Kidney tubule cell (primary cell): ENCODE data around the gene CBX4.

Source experiments
- DNase-seq: peaks from one replicate; pipeline ENCODE4 v3.0.0-alpha.2; 2018; ENCODE audit warnings: low spot score

CBX4 gene

DNA sequence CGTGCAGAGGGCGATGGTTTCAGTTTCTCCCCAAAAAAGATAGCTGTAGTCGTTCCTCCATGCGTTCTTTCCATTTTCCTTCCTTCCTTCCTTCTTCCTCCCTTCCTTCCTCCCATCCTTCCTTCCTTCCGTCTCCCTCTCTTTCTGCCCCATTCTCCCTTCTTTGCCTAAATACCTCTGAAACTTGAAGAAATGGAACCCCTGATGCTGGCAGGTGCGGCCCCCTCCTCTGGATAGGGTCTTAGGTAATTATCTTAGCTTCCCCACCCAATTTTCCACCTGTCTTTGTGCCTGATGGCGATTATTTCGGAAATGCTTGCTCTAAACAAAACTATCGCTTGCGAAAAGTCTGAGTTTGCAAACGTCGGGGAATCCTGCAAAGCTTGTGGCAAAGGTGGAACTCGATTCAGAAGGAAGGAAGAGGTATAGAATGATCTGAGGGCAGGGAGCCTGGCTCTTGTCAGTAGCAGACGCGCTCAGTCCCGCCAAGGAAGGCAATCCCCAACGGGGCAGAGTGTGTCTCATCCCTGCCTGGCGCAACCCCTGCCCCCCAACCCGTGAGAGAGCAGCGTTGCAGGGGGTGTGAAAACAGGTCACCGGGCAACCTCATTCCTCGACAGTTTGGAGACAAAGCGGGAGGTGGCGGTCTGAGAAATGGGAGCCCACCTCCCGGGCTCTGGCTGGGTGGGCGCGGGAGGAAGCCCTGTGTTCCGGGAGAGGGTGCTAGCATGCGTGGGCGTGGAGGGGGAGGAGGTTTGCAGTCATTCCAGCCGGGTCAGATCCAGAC lies 39.5 kb downstream of the CBX4 start:
- no peak for DNase-seq

DNA sequence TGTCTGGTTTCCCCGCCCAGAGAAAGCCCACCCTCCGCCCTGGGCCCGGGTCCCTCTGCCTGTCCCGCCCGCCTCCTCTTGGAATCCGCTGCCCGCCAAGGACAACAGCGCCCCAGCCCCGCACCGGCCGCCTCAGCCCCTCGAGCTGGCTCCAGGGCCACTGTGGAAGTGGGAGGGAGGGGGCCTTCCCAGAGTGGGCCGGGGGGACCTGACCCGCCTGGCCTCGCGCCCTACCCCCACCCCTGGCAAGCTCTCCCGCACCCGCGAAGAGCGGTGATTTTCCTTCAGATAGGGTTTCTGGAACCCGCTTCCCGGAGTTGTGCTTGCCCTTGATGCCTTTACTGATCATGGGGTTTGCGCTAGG lies 40.1 kb downstream of the CBX4 start:
- no peak for DNase-seq

DNA sequence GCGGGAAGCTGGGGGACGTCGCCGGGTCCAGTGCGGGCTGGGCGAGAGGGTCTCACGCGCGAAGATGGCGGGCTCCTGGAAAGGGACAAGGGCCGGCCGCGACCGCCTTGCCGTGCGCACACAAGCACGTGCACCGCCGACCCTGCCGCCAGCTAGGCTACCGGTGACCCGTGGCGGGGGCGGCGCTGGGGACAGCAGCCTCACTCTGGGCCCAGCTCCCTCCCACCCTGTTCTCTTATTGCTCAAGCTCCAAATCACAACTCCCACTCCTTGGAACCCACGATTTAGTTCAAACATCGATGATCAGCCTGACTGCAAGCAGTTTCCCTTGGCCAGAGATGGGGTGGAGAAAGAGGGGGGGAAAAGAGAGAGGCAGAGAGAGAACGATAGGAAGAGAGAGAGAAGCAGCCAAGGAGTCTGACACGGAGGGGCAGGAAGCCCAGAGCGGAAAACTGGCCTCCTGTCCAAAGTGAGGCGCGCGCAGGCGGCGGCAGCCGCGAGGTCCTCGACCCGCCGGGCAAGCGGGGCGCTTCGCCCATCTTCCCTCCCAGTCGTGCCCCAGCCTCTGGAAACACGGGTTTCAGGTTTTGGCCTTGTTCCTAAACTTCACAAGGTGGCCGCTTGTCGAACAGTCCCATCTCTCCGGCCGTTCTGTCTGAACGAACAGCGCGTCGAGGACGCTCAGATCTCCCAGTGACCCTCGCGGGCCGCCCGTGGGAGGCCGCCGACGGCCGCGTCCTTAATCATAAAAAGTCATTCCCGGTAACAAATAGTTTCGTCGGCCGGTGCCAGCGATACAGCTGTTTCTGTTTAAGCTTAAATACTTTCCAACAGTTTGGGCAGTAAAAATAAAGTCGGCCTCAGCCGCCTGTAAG lies 40.7 kb downstream of the CBX4 start:
- DNase-seq, result no peak

DNA sequence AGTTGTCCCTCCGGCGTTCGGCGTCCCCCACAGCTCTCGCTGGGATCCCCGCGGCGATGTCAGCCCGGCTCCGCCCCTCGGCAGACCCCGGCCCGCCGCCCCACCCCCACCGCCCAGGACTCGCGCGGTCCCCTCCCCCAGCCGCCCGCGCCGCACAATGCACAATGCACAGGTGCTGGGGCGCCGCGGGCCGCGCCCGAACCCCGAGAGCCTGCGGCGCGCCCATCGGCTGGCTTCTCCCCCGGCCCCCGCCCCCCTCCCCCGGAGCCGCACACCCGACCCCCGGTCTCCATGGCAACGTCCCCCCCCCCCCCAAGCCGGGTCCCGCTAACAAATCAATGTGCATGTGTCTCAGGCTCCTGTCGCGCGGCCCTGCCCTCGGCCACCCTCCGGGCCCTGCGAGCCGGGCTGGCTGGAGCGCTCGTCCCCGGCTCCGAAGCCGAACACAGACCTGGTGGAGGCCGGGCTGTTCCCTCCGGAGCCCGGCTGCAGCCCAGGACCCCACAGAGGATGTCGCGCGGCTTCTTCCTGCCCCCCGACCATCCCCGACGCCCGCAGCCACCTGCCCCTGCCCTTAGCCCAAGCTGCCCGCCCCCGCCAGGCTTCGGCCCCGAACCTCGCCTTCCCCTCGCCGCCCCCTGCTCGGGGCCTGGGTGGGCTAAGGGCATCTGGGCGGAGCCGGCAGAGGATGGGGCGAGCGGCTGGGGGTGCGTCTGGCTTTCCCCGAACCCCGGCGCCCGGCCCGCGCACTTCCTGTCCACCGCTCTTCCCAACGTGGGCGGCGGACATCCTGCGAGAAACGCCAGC lies 41.5 kb downstream of the CBX4 start:
- DNase-seq, result no peak

DNA sequence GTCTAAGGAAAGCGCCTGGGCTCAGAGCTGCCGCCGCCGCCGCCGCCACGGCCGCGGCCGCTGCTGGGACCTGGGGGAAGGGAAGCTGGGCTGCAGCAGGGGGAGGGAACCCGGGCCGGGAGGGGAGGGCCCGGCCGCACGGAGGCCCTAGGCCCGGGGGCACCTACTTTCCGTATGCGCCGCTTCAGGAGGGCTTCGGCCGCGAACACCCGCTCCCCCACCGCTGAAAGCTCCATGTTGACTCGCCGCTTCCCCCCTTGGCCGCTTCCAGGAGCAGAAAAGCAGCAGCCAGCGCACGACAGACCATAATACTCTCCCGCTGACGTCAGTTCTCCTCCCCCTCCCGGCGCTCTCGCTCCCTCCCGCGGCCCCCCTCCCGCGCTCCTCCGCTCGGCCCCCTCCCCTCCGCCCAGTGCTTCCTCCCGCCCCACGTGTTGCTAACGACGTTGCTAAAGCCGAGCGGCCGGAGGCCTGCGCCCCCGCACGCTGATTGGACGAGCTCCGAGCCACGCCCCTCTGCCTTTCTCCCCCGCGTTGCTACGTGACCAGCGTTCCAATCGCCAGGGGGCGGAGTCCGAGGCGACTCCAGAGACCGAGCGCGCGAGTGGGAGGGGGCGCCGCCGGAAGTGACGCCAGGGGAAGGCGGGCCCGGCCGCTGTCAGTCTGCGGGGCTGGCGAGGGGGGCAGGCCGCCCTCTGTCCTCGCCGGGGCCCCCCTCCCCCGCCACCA lies 42.3 kb downstream of the CBX4 start, which contains the start of gene CBX8:
Gene CBX8 (minus strand): TSS at position 315 of the 729 bp plus-strand sequence. CDS start 79 bp downstream, at position 236.
- DNase-seq, result peak; percentile 99

DNA sequence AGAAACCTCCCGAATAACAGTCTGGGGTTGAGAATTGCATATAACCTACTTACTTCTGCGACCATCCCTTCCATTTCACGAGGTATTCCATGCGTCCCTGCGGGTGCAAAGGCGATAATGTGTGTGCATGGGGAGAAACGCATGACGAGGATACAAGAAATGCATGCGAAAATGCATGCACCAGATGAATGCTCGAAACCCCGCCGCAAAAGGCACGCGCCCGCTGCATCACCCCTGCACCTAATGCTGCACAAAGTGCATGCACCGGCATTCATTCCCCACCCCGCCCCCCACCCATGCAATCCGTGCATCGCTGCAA lies 42.8 kb downstream of the CBX4 start:
- DNase-seq, result no peak

DNA sequence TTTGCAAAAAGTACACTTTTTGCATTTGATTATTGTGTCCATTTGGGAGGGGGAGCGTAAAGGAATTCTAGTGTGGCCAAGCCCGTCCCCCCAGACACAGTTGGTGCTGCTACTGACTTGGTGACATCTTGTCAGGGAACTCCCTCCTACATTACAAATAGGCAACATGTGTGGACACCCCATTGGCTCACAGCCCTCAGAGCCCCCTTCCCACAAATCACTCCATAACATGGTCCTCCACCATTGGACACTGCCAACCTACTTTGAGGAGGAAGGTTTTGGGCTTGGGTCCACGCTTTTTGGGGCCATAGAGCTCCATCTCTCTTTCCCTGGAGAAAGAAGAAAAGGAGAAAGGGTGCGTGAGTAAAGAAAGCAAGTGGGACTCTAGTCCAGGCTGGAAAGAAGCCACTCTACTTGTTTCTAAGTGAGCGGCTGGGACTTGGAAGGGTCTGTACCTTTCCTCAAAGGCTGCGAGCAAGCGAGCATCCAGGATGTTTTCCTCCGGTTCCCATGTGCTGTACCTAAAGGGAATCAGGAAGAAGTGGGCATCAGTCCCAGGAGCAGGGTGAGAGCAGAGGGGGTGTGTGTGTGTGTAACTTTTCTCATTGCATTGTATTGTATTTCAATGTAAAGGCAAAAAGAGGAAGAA lies 43.3 kb downstream of the CBX4 start:
- DNase-seq, result no peak

DNA sequence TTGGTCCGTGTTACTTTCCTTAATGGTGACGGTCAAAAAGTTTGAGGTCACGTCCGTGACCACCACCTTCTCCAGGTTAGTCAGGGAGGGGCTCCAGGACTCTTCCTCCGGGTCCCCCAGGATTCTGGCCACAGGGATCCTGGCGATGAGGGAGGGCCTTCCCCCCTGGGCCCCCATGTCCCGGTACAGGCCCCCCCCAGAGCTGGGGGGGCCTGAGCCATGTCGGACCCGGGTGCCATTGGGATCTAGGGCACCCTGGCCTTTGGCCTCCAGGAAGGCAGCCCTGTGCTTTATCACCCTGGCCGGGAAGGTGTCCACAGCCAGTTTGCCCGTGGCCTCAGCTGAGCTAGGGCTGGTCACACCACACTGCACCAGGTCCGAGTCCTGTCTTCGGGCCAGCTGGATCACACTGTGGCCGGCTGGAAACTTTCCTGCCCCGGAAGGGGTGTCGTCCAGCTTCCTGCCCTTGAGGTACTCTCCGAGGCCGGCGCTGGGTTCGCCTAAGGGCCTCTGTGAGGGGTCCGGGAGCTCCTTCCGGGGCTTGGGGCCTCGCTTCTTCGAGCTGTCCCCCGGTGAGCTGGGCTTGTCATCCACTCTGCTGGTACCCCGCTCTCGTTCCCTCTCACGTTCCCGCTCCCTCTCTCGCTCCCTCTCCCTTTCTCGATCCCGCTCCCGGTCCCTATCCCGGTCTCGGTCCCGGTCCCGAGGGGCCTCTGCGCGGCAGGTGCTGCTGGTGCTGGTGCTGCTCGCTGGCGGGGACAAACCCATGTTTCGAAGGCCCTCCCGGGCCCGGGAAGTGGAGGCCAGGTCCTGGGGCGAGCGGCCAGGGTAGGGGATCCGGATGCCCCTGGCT lies 44.4 kb downstream of the CBX4 start:
- no peak for DNase-seq

DNA sequence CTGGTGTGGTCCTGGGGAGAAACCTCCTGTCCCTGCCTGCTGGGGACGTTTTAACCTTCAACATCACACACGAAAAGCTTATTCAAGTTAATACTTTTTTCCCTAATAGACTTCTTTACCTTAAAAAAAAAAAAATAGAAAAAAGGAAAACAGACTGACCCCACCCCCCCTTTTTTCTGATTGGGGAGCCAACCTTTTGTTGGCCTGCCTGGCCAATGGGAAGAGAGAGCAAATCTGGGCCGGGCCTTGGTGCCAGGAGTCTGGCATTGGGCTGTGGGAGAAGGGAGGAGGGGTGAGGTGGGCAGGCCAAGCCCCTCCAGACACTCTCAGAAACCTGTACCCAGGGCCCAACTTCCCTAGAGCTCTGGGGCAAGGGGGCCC lies 45.3 kb downstream of the CBX4 start:
- DNase-seq, result no peak

DNA sequence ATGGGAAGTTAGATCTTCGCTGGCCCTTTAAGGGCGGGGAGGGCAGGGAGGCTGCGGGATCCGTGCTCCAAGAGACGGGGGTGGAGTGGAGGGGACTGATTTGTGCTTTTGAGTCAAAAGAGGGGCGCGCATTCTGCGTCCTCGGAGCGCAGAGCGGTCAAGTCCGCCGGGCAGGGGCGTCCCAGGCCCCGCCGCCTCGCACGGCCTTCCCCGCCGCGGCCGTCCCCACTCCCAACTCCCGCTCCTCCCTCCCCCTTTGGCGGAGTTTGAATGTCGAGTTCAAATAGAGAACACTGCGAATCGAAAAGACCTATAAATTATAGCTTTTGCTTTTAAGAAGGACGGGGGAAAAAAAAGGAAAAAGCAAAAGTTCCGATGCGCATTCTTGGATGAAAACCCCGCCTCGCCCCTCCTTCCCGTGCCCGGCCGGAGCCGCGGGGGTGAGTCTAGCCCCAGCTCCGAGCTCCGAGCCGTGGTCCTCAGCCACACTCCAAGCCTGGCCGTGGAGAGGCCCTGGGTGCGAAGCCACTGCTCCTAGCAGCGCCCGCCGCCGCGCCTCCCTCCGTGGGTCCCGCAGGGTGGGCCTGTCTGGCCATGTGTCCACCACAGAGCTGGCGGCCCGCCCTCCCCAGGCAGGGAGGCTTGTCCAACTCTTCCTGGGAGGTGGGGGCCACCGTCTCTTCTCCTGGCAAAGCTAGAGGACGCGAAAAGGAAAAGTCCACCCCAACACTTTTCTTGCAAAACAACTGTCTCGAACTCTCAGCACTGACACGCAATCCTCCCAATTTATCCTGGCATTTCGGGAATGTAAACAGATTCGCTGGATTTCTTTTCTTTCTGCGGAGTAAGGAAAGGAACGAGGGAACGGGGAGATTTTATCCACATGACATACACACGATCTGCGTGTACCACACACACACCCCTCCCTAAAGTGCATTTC lies 46.0 kb downstream of the CBX4 start:
- DNase-seq, result no peak

DNA sequence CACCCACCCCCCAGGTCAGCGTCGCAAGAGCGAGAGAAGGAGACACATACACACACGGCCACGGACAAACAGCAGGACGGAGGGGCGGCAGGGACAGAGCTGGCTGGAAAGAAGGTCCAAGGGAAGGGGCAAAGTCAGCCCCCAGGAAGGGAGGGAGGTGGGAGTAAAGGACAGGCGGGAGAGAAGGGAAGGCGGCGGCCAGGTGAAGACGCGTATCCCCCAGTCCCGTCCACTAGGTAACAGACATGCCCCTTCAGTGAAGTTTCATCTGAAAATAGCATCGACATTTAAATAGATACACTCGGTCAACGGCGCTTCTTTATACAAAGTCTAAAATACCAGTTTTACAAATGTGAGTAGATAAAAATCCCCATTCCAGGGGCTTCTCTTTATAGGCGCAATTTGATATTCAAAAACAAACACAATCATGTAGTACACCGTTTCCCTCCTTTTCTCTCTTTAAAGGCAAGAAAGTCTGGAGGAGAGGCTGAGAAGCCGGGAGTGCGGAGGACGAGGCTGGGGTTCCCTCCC lies 46.8 kb downstream of the CBX4 start:
- no peak for DNase-seq

DNA sequence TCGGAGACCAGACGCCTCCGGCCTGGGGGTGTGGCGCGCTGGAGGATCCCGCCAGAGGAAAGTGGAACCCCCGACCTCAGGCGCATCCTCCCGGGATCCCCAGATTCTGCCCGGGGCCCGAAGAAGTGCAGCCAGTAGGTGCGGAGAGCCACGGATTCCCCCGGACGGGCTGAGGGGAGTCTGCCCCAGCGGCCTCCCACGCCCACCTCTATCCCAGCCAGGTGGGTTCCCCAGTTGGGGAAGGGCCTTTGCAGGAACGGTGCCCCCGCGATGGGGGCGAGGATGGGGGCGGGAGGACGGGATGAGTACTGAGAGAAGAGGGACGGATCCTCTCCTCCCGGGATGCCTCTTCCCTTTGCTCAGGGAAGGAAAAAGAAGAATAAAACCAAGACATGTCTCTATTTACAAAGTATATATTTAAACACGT lies 47.5 kb downstream of the CBX4 start:
- no peak for DNase-seq

DNA sequence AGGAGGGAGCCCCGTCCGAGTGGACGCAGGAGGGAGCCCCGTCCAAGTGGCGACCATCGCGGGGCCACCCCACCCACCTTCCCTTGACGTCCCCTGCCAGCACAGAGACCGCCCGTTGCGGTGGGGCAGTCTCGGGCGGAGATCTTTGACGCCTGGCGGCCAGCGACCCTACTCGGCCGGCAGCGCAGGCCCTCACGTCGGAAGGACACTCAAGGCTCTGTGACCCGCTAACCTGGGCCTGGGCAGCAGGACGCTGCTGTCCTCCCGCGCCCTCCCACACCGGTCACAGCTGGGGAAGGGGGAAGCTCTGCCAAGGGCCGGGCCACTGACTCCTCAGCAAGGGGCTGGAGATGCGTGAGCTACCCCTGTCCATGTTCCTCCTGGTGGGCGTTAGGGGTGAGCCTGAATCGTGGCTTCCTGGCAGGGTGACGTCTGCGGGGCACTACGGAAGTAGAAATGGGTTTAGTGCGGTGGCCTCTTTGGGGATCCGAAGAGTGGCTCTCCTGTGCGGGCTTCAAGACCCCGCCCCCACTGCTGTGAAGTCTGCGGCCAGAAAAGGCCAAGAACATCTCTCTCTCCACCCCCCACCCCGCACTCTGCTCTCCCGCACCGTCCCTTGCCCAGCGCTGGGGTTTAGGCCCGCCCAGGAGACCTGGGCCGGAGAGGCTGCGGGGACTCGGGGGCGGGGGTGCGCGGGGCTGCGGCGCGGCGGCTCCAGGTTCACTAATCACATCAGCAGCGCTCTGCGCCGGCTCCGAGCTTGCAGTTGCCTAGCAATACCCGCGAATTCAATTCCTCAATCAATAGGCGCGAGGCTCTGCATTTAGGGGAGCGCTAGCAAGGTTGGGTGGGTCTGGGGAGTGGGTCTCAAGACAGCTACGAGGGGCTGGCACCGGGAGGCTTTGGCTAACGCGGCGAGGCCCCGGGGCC lies 48.2 kb downstream of the CBX4 start:
- no peak for DNase-seq

DNA sequence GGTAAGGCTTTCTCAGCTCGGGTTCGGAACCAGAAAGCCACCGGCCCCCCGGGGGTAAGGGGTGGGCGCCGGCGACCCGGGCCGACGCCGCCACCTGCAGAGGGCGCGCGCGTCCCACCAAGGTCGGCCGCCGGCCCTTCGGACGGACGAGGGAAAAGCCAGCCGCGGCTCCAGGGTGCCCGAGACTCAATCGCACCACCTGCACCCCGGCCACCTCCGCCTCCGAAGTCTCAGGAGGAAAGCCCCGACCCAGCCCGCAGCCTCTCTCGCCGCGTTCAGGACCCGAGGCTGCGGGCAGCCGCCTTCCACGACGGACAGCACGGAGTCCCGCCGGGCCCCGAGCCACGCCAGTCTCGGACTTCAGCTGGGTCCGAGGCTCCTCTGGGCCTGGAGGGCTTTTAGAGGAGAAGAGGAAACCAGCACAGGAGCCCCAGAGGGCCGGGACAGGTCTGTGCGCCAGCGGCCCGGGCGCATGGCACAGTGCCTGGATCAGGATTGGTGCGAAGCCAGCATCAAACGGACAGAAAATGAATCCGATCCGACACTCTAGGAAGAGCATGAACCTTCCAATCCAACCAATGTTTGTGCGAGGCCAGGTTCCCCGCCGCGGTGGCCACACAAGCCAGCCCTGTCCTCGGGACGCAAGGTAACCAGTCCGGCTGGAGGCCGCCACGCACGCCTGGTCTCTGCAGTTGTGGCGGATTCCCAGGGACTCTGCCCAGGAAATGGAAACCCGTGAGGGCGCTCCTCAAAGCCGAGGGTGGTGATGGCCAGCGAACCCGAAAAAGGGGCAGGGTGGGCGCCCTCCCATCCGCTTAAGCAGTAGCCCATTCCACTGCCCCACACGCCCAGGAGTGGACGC lies 49.1 kb downstream of the CBX4 start:
- DNase-seq, result peak; percentile 31

DNA sequence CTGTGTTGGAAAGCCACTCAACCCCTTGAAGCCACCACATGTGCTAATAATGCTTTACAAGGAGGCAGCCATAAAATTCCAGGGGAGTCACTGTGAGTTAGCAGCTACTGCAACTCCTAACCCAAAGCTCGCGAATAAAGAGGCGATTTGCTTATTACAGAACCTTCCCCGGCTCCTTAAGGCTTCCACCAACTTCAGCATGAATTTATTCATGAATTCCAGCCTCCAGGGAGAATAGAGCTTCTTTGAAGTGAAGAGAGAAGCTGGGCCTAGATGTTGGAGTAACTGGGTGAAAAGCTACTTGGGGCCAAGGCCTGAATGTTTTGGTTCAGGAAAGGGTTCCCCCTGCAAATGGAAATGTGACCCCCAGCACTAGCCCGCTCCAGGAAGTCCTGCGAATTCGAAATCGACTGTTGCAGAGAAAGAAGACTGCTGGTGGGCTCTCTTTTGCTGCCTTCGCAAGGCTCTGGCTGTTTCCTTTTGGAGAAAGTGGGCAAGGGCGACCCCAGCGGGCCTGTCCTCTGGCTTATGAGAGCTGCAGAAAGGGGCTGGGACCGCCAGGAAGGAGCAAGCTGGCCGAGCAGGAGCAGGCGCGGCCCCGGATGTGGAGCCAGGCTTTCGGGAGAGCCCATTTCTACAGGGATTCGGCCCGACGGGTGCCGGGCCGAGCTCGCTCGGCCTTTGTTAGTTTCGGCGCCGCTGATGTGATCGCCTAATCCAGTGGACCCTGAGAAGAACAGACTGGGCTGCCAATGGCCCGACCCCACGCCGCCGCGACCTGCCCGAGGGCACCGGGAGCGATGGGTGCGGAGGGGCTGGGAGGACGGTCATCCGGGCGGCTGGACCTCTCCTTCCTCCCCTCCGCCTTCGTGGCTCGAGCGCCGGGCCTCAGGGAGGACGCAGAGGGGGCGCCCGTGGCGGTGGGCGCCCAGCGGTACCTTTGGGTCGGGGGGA lies 50.0 kb downstream of the CBX4 start:
- no peak for DNase-seq

DNA sequence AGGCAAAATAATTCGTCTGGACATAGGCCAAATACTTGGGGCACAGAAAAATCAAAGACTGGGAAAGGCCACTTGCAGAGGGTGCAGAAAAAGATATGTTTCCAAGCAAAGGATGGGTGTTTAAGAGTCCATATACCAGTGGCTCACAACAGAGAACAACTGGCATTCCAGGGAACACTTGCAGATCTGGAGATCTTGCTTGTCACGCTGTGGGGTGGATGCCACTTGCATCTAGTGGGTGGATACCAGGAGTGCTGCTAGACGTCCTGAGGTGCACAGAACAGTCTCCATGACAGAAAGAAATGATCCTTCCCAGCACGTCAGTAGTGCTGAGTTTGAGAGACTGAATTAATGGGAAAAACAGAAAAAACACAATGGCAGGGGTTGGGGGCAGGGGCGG lies 50.8 kb downstream of the CBX4 start:
- no peak for DNase-seq
